ENCODE data around the gene PRKAR2A.
"Not testable (repeated sequence)": the region's sequence is repeated elsewhere in the genome, so short reads cannot be mapped to it uniquely, and the experiment has no call there.

Gene PRKAR2A

GRCh38 chr3:48847053-48847503 lies 596 bp downstream of the PRKAR2A start:
- DNase-seq, result peak; percentile 38 to 82 (median 64)
- intact Hi-C loops (cut with DNase I), result no loop called here

GRCh38 chr3:48845170-48845569 lies 2.5 kb downstream of the PRKAR2A start:
- intact Hi-C loops (cut with DNase I), result no loop called here
- no peak for DNase-seq

GRCh38 chr3:48837163-48837562 lies 10.5 kb downstream of the PRKAR2A start:
- intact Hi-C loops (cut with DNase I), result no loop called here
- peak in 1 of 42 donors; percentile 13 for DNase-seq

- peak in 1 of 42 donors; percentile 25 for DNase-seq
- intact Hi-C loops (cut with DNase I), result no loop called here
Measured at GRCh38 chr3:48835650-48836366, 11.9 kb downstream of the PRKAR2A start.

- intact Hi-C loops (cut with DNase I), result no loop called here
- peak in 1 of 42 donors; percentile 14 for DNase-seq
Measured at GRCh38 chr3:48832684-48833083, 15.0 kb downstream of the PRKAR2A start.

- intact Hi-C loops (cut with DNase I), result no loop called here
- DNase-seq, result peak in 2 of 42 donors; percentile 3 to 25
Measured at GRCh38 chr3:48830715-48831114, 17.0 kb downstream of the PRKAR2A start.

- DNase-seq; intact Hi-C loops (cut with DNase I): not testable (repeated sequence)
Measured at GRCh38 chr3:48829525-48829924, 18.1 kb downstream of the PRKAR2A start.

- intact Hi-C loops (cut with DNase I), result not testable (repeated sequence)
Measured at GRCh38 chr3:48827874-48828273, 19.8 kb downstream of the PRKAR2A start.

GRCh38 chr3:48826451-48826850 lies 21.2 kb downstream of the PRKAR2A start:
- peak in 1 of 42 donors; percentile 11 for DNase-seq
- intact Hi-C loops (cut with DNase I), result no loop called here

More at GRCh38 chr3:48827874-48828273, 19.8 kb downstream of the PRKAR2A start:
- not testable (repeated sequence) for DNase-seq

GRCh38 chr3:48820612-48821324 lies 26.9 kb downstream of the PRKAR2A start:
- intact Hi-C loops (cut with DNase I), result no loop called here

GRCh38 chr3:48819234-48820221 lies 28.1 kb downstream of the PRKAR2A start:
- no peak for DNase-seq
- intact Hi-C loops (cut with DNase I), result no loop called here

More at GRCh38 chr3:48820612-48821324, 26.9 kb downstream of the PRKAR2A start:
- peak in 3 of 42 donors; percentile 4 to 54 (median 5) for DNase-seq

GRCh38 chr3:48811524-48811923 lies 36.1 kb downstream of the PRKAR2A start:
- intact Hi-C loops (cut with DNase I), result no loop called here
- no peak for DNase-seq

- no peak for DNase-seq
Measured at GRCh38 chr3:48804930-48805329, 42.7 kb downstream of the PRKAR2A start.

GRCh38 chr3:48800831-48801230 lies 46.8 kb downstream of the PRKAR2A start:
- intact Hi-C loops (cut with DNase I); DNase-seq: not testable (repeated sequence)

More at GRCh38 chr3:48804930-48805329, 42.7 kb downstream of the PRKAR2A start:
- intact Hi-C loops (cut with DNase I), result no loop called here

- intact Hi-C loops (cut with DNase I), result no loop called here
- no peak for DNase-seq
Measured at GRCh38 chr3:48798998-48799397, 48.7 kb downstream of the PRKAR2A start.

- intact Hi-C loops (cut with DNase I), result no loop called here
- DNase-seq, result no peak
Measured at GRCh38 chr3:48797626-48798025, 50.0 kb downstream of the PRKAR2A start.

- intact Hi-C loops (cut with DNase I), result no loop called here
- DNase-seq, result no peak
Measured at GRCh38 chr3:48795997-48796732, 51.5 kb downstream of the PRKAR2A start.

- intact Hi-C loops (cut with DNase I); DNase-seq: not testable (repeated sequence)
Measured at GRCh38 chr3:48793484-48793883, 54.2 kb downstream of the PRKAR2A start.
